Measurements from ENCODE around the gene GJC2.

GRCh38 chr1:228142701-228143136 lies 7.0 kb upstream of the GJC2 start:
- no peak for TF ChIP-seq CTCF (optimal IDR thresholded peaks at IDR 0.05 in 1 of 3, IDR thresholded peaks at IDR 0.05 in 1 of 3, conservative IDR thresholded peaks at IDR 0.05 in 1 of 3; ENCODE audit: extremely low read depth in 1 of 3, insufficient read depth in 2 of 3, low read length in 3 of 3)
- TF ChIP-seq EZH2 (IDR thresholded peaks at IDR 0.05; ENCODE audit: low read length): no peak

Data from keratinocyte (primary cell).